Activated CD8-positive, alpha-beta memory T cell treated with anti-CD3 and anti-CD28 coated beads for 1 hour (primary cell): ENCODE results near the gene AK5.
"Not testable (repeated sequence)": the region's sequence is repeated elsewhere in the genome, so short reads cannot be mapped to it uniquely, and the experiment has no call there.

Experiments
- DNase-seq, 2 donors: peaks; one replicate each; pipeline ENCODE4 v3.0.0-alpha.2; 2020; ENCODE audit warnings: low read depth in 1 of 2; ENCODE audit errors: extremely low read depth in 1 of 2

Gene AK5

DNA sequence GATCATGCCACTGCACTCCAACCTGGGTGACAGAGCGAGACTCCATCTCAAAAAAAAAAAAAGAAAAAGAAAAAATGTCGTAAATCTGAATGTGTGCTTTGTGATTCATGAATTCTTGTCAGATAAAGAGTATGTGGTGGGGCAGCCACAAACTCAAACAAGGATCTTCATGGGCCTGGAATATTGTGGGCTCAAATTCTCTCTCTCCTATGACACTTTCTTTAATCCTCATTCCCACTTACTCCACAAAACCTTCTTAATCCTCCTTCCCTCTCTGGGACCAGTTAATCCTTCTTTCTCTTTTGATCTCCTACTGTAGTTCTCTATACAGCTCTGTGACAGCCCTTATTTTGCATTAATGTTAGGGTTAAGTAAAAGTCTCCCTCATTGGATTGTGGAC is 112.3 kb downstream of the AK5 start:
- DNase-seq, result no peak

DNA sequence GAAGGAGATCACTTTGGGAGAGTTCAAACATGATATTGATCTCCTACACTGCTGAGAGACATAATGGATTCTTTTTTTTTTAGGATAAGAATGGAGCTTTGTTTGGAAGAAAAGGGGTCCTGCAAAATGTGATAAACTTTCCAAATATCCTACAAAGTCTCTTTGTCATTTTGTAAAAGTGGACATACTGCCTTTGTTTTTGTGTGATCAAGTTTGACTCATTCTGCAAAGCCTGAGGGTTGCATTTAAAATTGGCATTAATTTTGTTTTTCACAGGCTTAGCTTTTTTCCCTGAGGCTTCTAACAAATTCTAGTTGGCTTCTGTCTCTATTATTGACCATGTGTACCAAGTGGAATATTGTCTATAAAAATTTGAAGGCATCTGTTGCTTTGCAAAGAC is 113.2 kb downstream of the AK5 start:
- DNase-seq, result no peak

DNA sequence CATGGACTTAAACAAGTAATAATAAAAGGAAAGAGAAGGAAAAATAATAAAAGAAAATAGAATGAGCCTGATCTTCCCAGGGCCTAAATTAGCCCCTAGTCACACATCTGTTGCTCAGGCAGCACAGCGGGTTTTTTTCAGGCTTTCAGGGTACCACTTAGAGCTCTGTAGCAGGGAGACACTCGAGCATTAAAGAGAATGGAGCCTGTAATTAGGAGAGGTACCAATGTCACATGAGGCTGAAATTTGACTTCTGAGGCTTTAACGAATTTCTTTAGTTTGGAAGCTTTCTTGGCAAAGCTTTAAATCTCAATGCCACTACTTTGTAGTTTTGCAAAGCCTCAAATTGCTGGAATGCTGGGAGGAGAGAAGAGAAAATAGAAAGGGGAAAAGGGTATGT is 116.3 kb downstream of the AK5 start:
- no peak for DNase-seq

DNA sequence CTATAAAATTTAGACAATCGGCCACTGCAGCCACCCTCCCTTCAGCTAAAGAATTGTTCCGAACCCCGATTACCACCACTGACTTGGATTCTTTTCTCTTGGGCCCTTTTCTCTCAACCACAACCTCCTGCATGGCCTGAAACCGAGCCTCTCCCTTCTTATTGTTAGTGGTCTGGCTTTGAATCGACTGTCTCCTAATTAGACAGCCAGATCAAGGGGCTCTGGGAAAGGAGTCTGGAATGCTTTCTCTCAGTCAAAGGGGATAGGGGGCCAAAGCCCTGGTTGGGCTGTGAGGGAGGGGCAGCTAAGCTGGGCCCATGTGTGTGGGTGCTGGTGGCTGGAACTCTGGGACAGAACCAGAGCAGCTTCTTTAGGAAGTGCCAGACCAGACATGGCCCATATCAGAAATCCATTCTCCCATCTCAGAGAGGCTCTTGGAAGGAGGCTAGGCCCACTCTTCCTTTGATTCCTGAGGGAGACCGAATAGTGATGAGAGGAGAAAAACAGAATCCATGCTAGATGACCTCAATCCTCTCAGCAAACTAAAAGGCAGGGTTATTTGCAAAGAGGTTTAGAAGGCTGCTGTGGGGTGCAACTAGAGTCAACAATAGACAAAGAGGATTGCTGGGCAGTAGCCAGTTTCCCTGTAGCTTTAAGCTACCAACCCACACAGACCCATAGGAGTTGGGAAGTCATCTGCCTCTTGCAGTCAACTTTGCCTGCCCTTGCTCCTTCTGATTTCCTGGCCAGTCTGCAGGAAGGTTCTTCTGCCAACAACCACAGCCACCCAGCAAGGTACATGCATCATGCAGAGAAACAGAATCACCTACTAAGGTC is 117.6 kb downstream of the AK5 start:
- DNase-seq, result no peak

DNA sequence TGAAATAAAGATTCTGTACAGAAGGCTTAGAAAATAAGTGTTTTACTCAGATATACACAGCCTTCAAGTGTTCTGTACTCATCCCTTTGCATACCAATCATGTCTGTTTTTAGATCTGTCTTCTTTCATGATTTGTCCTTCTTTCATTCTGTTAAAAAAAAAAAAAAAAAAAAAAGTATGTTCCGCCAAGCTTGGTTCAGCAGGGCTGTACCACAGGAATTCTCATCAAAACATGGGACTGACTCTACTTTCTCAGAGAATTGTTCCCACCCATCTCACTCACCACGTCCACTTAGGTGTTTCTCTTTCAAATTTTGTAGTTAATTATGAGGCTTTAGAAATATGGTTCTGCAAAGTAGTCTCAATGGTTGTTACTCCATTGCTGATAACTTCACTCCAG is 119.0 kb downstream of the AK5 start:
- DNase-seq, result no peak

DNA sequence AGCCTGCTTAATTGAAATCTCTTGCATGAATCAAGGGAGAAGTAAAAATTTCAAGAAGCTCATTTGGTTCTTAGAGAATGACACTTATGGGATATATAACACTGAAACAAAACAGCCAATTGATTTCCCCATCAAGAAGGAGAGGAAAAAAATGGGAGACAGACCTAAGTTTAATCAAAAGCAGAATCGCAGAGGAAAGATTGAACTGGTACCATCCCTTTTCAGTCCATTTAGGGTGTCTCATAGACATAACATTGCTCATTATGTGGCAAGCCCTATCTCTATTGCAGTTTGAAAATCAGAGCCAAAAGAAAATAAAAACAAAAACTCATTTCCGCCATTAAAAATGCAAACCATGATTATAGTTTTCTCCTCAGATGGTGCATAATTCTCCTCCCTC is 119.6 kb downstream of the AK5 start:
- no peak for DNase-seq

DNA sequence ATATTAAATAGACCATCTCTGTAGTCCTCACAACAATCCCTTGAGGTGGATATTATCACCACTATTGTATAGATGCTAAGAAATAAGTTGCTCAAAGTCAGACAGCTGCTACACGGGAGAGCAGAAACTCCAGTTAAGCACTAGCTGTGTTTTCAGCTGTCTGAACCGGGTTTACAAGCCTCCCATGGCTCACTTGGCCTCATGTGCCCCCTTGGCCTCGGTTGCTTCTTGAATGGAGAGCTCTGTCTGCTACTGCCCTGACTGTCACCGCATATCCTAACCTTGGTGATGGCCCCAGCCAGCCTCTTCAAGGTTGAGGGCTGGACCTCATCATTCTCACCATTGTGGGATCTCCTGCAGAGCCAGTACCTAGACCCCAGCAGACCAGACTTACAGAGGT is 123.4 kb downstream of the AK5 start:
- no peak for DNase-seq

DNA sequence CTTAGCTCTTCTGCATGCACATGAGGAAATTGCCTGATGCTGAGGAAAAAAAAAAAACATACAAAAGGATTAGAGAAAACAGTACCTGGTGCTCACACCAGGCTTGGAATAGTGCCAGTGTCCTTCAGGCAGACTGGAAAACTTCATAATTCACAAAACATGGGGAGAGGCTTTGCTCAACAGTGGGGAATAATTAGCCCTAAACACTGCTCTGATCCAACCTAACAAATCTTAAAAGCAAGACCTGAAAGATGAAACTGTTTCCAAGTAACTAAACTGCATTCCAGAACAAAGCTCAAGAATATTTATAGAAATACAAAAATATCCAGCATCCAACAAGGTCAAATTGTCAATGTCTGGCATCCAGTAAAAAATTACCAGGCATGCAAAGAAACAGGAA is 124.8 kb downstream of the AK5 start:
- DNase-seq, result no peak

DNA sequence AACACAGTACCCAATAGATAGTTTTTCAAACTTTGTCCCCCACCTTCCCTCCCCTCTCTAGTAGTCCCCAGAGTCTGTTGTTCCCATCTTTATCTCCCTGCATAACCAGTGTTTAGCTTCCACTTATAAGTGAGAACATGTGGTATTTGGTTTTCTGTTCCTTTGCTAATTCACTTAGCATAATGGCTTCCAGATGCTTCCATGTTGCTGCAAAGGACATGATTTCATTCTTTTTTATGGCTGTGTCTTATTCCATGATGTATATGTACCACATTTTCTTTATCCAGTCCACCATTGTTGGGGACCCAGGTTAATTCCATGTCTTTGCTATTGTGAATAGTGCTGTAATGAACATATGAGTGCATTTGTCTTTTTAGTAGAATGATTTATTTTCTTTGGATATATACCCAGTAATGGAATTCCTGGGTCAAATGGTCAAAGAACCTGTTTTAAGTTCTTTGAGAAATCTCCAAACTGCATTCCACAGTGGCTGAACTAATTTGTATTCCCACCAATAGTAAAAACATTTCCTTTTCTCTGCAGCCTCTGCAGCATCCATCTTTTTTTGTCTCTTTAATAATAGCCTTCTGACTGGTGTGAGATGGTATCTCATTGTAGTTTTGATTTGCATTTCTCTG is 126.0 kb downstream of the AK5 start:
- DNase-seq, result no peak

DNA sequence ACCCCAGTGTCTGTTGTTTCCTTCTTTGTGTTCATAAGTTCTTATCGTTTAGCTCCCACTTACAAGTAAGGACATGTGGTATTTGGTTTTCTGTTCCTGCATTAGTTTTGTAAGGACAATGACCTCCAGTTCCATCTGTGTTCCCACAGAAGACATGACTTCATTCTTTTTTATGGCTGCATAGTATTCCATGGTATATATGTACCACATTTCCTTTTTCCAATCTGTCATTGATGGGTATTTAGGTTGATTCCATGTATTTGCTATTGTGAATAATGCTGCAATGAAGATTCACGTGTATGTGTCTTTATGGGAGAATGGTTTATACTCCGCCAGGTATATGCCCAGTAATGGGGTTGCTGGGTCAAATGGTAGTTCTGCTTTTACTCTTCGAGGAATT is 127.1 kb downstream of the AK5 start:
- not testable (repeated sequence) for DNase-seq

DNA sequence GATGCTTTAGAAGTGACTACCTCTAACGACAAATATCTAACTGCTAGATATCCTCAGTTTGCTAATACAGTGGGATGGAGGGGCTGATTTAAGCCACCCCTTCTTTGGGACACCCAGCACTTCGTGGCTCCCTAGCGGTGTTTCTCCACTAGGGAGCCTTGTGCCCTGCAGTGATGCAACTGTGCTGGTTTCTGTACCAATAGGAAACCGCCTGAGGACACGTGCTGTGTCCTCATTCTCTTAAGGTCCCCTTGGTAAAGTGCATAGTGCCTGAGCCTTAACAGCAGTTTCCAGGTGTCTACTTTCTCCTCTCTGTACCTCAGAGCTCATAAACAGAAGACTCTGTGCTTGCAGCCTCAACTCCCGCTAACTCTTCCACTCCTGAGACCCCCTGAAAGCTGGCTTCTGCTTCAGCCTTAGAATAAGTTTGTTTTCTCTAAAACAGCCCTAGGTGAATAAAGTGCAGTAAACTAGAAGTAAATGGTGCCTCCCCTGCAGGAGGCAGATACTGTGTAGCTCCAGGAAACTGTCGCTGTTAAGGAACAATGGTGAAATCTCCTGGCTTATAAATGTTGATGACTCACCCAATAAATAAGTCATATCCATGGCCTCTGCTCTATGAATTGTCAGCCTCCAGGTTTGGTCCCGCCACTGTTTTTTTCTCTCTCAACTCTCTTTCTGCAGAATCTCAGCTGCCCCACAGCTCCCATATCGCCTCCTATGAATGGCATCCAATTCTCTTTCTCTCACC is 130.4 kb downstream of the AK5 start:
- DNase-seq, result no peak

DNA sequence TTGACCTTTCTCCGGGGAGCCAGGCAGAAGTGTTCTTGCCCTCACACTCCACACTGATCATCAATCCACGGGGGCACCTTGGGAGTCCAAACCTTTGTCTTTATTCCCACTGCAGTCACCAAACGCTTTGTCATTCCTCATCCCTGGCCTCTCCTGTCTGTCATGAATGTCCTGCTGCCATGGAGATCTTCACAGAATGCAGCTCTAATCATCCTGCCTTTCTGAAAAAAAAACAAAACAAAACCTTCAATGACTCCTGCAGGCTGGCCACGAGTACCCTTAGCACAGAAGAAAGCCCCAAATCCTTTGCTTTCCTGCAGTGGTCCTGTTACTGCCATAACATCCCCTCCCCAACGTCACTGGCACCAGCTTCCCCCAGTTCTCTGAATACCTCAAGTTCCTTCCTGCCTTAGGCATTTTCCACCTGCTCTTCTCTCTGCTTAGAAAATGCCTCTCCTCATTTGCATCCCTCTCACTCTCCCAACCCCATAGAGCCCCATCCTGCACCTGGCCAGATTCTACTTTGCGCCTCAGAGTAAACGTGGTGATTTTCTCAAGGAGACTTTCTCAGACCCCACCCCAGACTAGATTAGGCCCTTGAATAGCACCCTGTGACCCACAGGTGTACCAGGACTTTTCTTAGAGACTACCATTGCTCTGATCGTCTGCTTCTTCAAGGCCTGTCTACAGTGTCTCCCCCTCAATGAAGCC is 131.2 kb downstream of the AK5 start:
- no peak for DNase-seq

DNA sequence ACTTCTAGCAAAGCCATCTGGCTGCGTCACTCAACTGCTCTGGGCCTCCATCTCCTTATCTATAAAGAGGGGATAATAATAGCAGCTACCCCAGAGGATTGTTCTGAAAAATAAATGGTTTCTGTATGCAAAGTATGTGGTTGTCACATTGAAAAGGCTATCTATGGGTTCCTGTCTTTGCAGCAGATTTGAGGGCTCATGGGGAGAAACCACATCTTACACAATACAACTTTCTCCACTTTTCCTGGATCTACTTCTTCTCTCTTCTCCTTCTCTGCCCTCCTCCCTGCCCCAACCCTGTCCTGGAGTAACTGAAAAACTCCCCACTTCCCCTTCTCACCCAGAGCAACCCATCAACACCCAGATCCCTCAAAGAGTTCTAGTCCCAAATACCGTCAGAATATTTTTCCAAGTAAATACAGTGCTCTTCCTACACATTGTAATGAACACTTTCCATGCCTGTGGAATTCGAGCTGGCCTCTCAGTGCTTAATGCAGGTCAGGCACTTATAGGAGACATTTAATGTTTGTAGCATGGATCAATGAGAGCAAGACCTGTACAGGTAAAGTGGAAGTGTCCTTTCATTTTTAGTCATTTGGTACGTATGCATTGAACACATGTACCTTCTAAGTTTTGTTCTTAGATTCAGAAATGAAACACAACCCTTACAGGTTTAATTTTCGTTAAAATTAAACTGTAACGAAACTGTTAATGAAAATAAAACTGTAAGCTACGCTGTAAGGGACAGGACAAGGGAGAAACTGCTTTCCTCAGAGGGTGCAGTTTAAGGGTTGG is 131.9 kb downstream of the AK5 start:
- DNase-seq, result no peak

DNA sequence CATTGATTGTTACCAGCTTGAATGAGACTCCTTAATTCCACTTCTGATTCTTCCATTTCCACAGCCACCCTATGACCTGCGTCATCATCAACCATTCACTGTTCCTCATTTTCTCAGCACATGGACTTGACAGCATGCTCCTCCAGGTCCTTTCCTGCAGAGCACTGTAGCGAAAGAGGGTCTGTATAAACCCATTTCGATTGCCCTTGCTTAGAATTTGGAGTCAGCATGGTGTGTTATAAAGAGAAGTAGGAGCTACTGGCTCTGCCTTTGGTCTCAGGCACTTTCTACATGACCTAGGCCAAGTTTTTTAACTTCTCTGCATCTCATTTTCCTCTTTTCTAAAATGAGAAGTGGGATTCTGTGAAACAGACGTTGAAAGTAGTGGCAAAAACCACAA is 133.8 kb downstream of the AK5 start:
- DNase-seq, result no peak

DNA sequence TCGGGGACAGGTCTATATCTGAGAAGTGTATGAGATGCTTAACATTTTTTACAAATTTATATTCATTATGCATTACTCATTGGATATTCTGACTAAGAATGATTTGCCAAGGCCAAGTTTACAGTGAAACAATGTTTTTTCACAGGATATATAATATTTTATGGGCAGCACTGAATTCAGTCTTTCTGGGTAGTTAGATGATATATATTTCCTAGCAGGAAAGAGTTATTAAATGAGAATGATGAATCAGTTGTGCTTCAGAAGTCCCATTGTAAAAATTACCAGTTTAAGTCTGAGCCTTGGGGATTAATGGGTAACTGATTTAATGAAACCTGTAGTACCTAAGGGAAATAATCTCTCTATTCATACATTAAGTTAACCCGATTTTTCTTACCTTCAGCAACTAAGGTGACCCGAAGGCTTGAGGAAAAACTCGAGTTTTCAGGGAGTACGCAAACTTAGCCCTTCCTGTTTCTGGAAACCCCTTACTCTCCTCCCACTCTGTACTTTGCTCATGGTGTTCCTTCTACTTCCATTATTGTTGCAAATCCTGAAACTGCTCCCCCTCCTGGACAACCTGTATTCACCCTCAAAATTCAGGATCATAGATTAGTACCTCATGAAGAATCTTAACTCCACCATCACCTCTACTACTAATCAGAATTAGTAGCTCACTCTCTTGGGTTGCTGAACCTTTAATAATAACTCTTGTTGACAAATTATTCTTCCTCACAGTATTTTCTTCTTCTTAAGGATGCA is 135.1 kb downstream of the AK5 start:
- DNase-seq, result no peak

DNA sequence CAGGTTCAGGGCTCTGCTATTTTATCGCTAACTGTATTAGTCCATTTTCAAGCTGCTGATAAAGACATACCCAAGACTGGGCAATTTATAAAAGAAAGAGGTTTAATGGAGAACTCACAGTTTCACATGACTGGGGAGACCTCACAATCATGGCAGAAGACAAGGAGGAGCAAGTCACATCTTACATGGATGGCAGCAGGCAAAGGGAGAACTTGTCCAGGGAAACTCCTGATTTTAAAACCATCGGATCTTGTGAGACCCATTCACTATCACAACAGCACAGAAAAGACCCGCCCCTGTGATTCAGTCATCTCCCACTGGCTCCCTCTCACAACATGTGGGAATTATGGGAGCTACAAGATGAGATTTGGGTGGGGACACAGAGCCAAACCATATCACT is 136.2 kb downstream of the AK5 start:
- DNase-seq, result not testable (repeated sequence)

DNA sequence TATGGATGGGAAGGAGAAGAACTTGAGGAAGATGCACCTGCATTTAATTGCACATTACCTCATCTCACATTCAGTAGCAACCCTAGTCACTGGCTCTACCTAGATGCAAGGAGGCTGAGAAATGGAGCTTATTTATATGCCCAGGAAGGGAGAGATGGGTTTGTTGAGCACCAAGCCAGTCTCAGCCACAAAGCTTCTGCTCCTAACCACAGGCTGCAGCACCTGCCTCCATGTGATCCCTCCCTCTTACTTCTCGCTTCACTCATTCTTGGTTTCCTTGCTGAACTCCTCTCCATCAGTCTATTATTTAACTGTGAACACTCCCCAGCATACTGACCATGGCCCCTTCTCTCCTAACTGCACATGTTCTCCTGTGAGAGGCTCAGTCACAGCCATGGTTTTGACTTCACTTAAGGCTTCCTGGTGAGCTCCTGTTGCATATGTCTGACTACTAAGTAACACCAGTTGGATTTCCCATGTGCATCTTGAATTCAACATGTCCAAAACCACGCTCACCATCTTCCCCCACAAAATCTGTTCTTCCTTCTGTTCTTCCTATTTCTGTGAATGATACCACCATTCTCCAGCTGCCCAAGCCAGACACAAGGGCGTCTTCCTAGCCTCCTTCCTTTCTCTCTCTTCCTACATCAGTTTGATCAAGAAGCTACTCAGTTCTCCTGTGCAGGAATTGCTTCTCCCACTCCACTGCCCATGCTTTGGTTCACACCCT is 139.8 kb downstream of the AK5 start:
- DNase-seq, result no peak

DNA sequence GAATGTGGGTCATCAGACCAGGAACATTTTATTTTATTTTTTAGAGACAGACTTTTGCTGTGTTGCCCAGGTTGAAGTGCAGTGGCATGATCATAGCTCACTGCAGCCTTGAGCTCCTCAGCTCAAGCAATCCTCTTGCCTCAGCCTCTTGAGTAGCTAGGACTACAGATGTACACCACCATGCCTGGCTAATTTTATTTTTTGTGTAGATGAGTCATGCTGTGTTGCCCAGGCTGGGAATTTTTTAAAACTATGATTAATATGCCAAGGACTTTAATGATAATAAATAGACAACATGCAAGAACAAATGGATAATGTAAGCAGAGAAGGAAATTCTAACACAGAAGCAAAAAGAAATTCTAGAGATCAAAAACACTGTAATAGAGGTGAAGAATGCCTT is 142.4 kb downstream of the AK5 start:
- DNase-seq, result no peak

DNA sequence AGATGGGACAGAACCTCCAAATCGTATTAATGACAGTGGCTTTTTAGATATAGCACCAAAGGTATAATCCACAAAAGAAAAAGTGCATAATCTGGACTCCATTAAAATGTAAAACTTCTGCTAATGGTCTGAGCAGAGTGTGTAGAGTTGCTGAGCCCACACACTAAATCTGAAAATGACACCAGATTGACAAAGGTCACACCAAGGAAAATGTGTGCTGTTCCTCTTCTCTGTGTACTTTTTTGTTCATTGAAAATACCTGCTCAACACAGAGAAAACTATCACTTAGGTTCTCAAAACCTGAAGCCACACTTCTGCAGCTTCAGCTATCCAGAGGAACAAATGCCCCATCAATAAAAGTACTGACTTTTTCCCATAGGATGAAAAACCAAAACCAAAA is 146.2 kb downstream of the AK5 start:
- no peak for DNase-seq
